K562 (cell line): ENCODE results near the gene ARL6IP6. TPM values are rescaled to one million over a fixed set of nuclear protein-coding genes. Genes with fewer than 3 reads are reported as not detected.

Source experiments
- ARID1B ChIP-seq: fragments of 450-650 bp; IDR thresholded peaks from 2 replicates; pipeline ENCODE4 v1.6.1; 2016; ENCODE audit warnings: antibody characterized with exemption, mild to moderate bottlenecking, inconsistent platforms
- BRF2 ChIP-seq: IDR thresholded peaks from 3 replicates; pipeline ENCODE4 v1.6.1; 2011; ENCODE audit warnings: borderline replicate concordance, mild to moderate bottlenecking; ENCODE audit not compliant: insufficient read length, insufficient read depth
- CC2D1A ChIP-seq: fragments of 450-650 bp; IDR thresholded peaks from 2 replicates; pipeline ENCODE4 v1.6.1; 2017; ENCODE audit warnings: mild to moderate bottlenecking
- CREB3L1 ChIP-seq: fragments of 450-650 bp; IDR thresholded peaks from 2 replicates; pipeline ENCODE4 v1.6.1; 2014; ENCODE audit warnings: low read depth, mild to moderate bottlenecking, moderate library complexity, borderline replicate concordance
- CTCFL ChIP-seq: IDR thresholded peaks from 2 replicates; pipeline ENCODE4 v1.6.1; 2011; ENCODE audit warnings: borderline replicate concordance, low read depth, mild to moderate bottlenecking, moderate library complexity, low read length; ENCODE audit not compliant: insufficient read depth, poor library complexity, severe bottlenecking
- ELF2 ChIP-seq: fragments of 250-450 bp; sonication (Bioruptor Pico); IDR thresholded peaks from 2 replicates; pipeline ENCODE4 v1.5.0; 2021; ENCODE audit warnings: mild to moderate bottlenecking
- FOS ChIP-seq: IDR thresholded peaks from 3 replicates; pipeline ENCODE4 v1.6.1; 2011; ENCODE audit not compliant: insufficient read length; ENCODE audit errors: extremely low read depth
- GTF2A2 ChIP-seq: IDR thresholded peaks from 2 replicates; pipeline ENCODE4 v1.6.1; 2016; ENCODE audit warnings: mild to moderate bottlenecking, missing genetic modification characterization, missing compliant biosample characterization
- ILK ChIP-seq: fragments of 450-650 bp; IDR thresholded peaks from 2 replicates; pipeline ENCODE4 v1.6.1; 2016; ENCODE audit warnings: missing genetic modification characterization, low read depth, mild to moderate bottlenecking, missing compliant biosample characterization, moderate library complexity, borderline replicate concordance
- JUNB ChIP-seq: fragments of 450-650 bp; formaldehyde crosslinking; conservative IDR thresholded peaks from 2 replicates; pipeline ENCODE4 v1.4.0; 2020; ENCODE audit warnings: mild to moderate bottlenecking
- PCBP1 ChIP-seq: fragments of 200-400 bp; formaldehyde crosslinking; IDR thresholded peaks from 2 replicates; pipeline ENCODE4 v1.6.1; 2018; ENCODE audit warnings: mild to moderate bottlenecking, low read depth, low read length; ENCODE audit not compliant: poor library complexity, severe bottlenecking
- RAD21 ChIP-seq, 2 experiments: fragments of 250-450 bp in 1 of 2; fragments of 450-650 bp in 1 of 2; sonication (Bioruptor Pico) in 1 of 2; formaldehyde crosslinking in 1 of 2; IDR thresholded peaks in 1 of 2; conservative IDR thresholded peaks in 1 of 2; 2 replicates each; pipeline versions ENCODE4 v1.4.0 to v1.8.0; 2020 to 2022; ENCODE audit warnings: mild to moderate bottlenecking in 2 of 2, moderate library complexity in 1 of 2
- RBM15 ChIP-seq: fragments of 200-400 bp; formaldehyde crosslinking; IDR thresholded peaks from 2 replicates; pipeline ENCODE4 v1.6.1; 2018; ENCODE audit warnings: mild to moderate bottlenecking, low read length, moderate library complexity; ENCODE audit not compliant: insufficient read depth
- SOX6 ChIP-seq: fragments of 450-650 bp; IDR thresholded peaks from 2 replicates; pipeline ENCODE4 v1.6.1; 2014; ENCODE audit warnings: mild to moderate bottlenecking
- SP1 ChIP-seq: sonication (generic); formaldehyde crosslinking; IDR thresholded peaks from 2 replicates; pipeline ENCODE4 v1.8.1; 2022; ENCODE audit warnings: mild to moderate bottlenecking, missing genetic modification reagents
- TAF7 ChIP-seq: fragments of 450-650 bp; IDR thresholded peaks from 2 replicates; pipeline ENCODE4 v1.6.1; 2016; ENCODE audit warnings: missing genetic modification characterization, missing compliant biosample characterization
- TAF9B ChIP-seq: fragments of 450-650 bp; IDR thresholded peaks from 2 replicates; pipeline ENCODE4 v1.6.1; 2018; ENCODE audit warnings: mild to moderate bottlenecking; ENCODE audit not compliant: partially characterized antibody
- TFAM ChIP-seq: fragments of 250-450 bp; sonication (Bioruptor Pico); conservative IDR thresholded peaks from 2 replicates; pipeline ENCODE4 v1.5.0; 2021; ENCODE audit warnings: mild to moderate bottlenecking, moderate library complexity
- TSC22D4 ChIP-seq: fragments of 450-650 bp; IDR thresholded peaks from 2 replicates; pipeline ENCODE4 v1.6.1; 2016; ENCODE audit warnings: missing genetic modification characterization, missing biosample characterization, control low read depth
- ZNF551 ChIP-seq: fragments of 250-450 bp; sonication (Bioruptor Pico); IDR thresholded peaks from 2 replicates; pipeline ENCODE4 v1.5.0; 2021; ENCODE audit warnings: mild to moderate bottlenecking, moderate library complexity
- polyA plus RNA-seq, 8 experiments: library from polyadenylated mRNA; depleted of rRNA in 4 of 8; stranded (reverse) in 5 of 8; unstranded in 3 of 8; fragments of >200 nt; fragmentation: Nextera tagmentation in 2 of 8; fragmentation: Illumina TruSeq in 1 of 8; extraction: Ambion mirVana in 2 of 8; extraction: Trizol in 1 of 8; gene quantifications; 2 replicates each; pipeline versions ENCODE4 v1.2.1 to v1.2.3, GENCODE V29; 2011 to 2014; ENCODE audit warnings: inconsistent platforms in 1 of 8, missing spikeins in 1 of 8
- total RNA-seq, 7 experiments: library from RNA; depleted of rRNA in 6 of 7; stranded (reverse); fragments of >200 nt in 6 of 7; fragmentation: Illumina TruSeq in 2 of 7; extraction: Trizol in 2 of 7; gene quantifications; 2 replicates each; pipeline versions ENCODE4 v1.2.1 to v1.2.3, GENCODE V29; 2011 to 2021; ENCODE audit warnings: low replicate concordance in 1 of 7
- TF ChIP-seq, protein P1 (sequence below), 2 experiments: fragments of 250-450 bp in 1 of 2; fragments of 450-650 bp in 1 of 2; sonication (Bioruptor Pico) in 1 of 2; IDR thresholded peaks; 2 replicates each; pipeline versions ENCODE4 v1.6.1 to v1.8.0; 2016 to 2021; ENCODE audit warnings: mild to moderate bottlenecking in 2 of 2, moderate library complexity in 2 of 2, missing compliant biosample characterization in 1 of 2, missing genetic modification characterization in 1 of 2

ARL6IP6 gene
- total and polyA plus RNA-seq, 9 of the 15 experiments (the other 6 are each of a cell fraction or from before 2014, with no cell fraction given), result 19.2 to 98.5 (median 36.2) TPM

- no peak for TF ChIP-seq BRF2
- TF ChIP-seq ZNF551 (CRISPR knock-in tag), result no peak
- TF ChIP-seq CTCFL, result peak; percentile 3
- no peak for TF ChIP-seq JUNB (CRISPR knock-in tag)
- TF ChIP-seq ELF2 (CRISPR knock-in tag), result 0 out of 2 replicates have a peak, but pooled peaks have one; percentile 57
- no peak for TF ChIP-seq CC2D1A
- peak; percentile 97 for TF ChIP-seq PCBP1
- TF ChIP-seq TAF9B, result peak; percentile 68
- no peak for TF ChIP-seq RBM15
- peak; percentile 96 for TF ChIP-seq FOS
- TF ChIP-seq TSC22D4 (tag), result no peak
- no peak for TF ChIP-seq GTF2A2 (tag)
- TF ChIP-seq ILK (tag), result no peak
- no peak for TF ChIP-seq RAD21 (CRISPR knock-in tag; conservative IDR thresholded peaks at IDR 0.05 in 1 of 2, IDR thresholded peaks at IDR 0.05 in 1 of 2)
- TF ChIP-seq SOX6, result no peak; the same call in 1 of the 2 replicates
- 0 out of 2 replicates have a peak, but pooled peaks have one; percentile 77 for TF ChIP-seq TAF7
- TF ChIP-seq CREB3L1, result peak; percentile 86; the same call in 1 of the 2 replicates
- TF ChIP-seq, protein P1, sequence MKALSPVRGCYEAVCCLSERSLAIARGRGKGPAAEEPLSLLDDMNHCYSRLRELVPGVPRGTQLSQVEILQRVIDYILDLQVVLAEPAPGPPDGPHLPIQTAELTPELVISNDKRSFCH (CRISPR knock-in tag; IDR thresholded peaks at IDR 0.05), result no peak
- TF ChIP-seq, protein P1 (tag; IDR thresholded peaks at IDR 0.05), result peak; percentile 67
- no peak for TF ChIP-seq ARID1B
- TF ChIP-seq TFAM, result no peak
- TF ChIP-seq SP1 (CRISPR knock-in tag), result peak; percentile 61
These were observed 968 bp upstream of the ARL6IP6 start, which contains the start of gene PRPF40A (continued) for GRCh38 chr2:152717228-152718075.
